CD14-positive monocyte (primary cell): ENCODE results near the gene DPP6. TPM values are rescaled to one million over a fixed set of nuclear protein-coding genes. Genes with fewer than 3 reads are reported as not detected.

Experiments
- DNase-seq, 3 donors: peaks; one replicate each; pipeline ENCODE4 v3.0.0-alpha.2; 2011 to 2022
- H2AFZ ChIP-seq: 2 replicates; pipeline ENCODE4 v1.6.0; 2012; ENCODE audit warnings: mild to moderate bottlenecking, low read depth, low read length, inconsistent platforms; ENCODE audit not compliant: insufficient read depth, poor library complexity, severe bottlenecking
- H3K27ac ChIP-seq, 2 donors: 1 replicate in 1 of 2; 2 replicates in 1 of 2; pipeline ENCODE4 v1.5.1; 2012 to 2013; ENCODE audit warnings: low read length in 2 of 2, control low read depth in 1 of 2, inconsistent platforms in 1 of 2, low read depth in 1 of 2, mild to moderate bottlenecking in 1 of 2
- H3K27me3 ChIP-seq, 2 donors: one replicate each; pipeline versions ENCODE4 v1.6.0 to v1.6.1; 2011 to 2013; ENCODE audit warnings: low read length in 2 of 2; ENCODE audit not compliant: control insufficient read depth in 2 of 2, insufficient read depth in 2 of 2
- H3K36me3 ChIP-seq, 2 donors: replicated peaks in 1 of 2; 1 replicate in 1 of 2; 2 replicates in 1 of 2; pipeline versions ENCODE4 v1.5.1 to v1.6.1; 2012 to 2013; ENCODE audit warnings: low read length in 2 of 2, control low read depth in 1 of 2, inconsistent platforms in 1 of 2, mild to moderate bottlenecking in 1 of 2; ENCODE audit not compliant: insufficient read depth in 2 of 2, control insufficient read depth in 1 of 2
- H3K4me1 ChIP-seq, 2 donors: 1 replicate in 1 of 2; 2 replicates in 1 of 2; pipeline versions ENCODE4 v1.5.1 to v1.6.1; 2012 to 2013; ENCODE audit warnings: low read length in 2 of 2, control low read depth in 1 of 2, inconsistent platforms in 1 of 2, mild to moderate bottlenecking in 1 of 2, moderate library complexity in 1 of 2; ENCODE audit not compliant: insufficient read depth in 2 of 2, control insufficient read depth in 1 of 2
- H3K4me2 ChIP-seq: replicated peaks from 2 replicates; pipeline ENCODE3; 2012; ENCODE audit warnings: low read length, moderate library complexity, mild to moderate bottlenecking; ENCODE audit not compliant: poor library complexity, severe bottlenecking; ENCODE audit errors: extremely low read depth
- H3K4me3 ChIP-seq, 3 experiments: fragments of 200-600 bp in 1 of 3; sonication (generic) in 1 of 3; replicated peaks in 1 of 3; 1 replicate in 2 of 3; 2 replicates in 1 of 3; pipeline ENCODE4 v1.5.1; 2011 to 2013; ENCODE audit warnings: low read length in 3 of 3, mild to moderate bottlenecking in 3 of 3, control low read depth in 2 of 3, low read depth in 2 of 3, inconsistent platforms in 1 of 3, moderate library complexity in 1 of 3
- H3K79me2 ChIP-seq: 2 replicates; pipeline ENCODE4 v1.6.0; 2012; ENCODE audit warnings: mild to moderate bottlenecking, control low read depth, inconsistent platforms, low read length, moderate library complexity; ENCODE audit not compliant: insufficient read depth
- H3K9ac ChIP-seq: 2 replicates; pipeline ENCODE4 v1.6.0; 2017; ENCODE audit warnings: low read length, mild to moderate bottlenecking; ENCODE audit not compliant: insufficient read depth, poor library complexity, severe bottlenecking
- H3K9me3 ChIP-seq, 2 donors: replicated peaks in 1 of 2; 1 replicate in 1 of 2; 2 replicates in 1 of 2; pipeline versions ENCODE4 v1.5.1 to v1.6.1; 2012 to 2013; ENCODE audit warnings: low read length in 2 of 2, control low read depth in 1 of 2; ENCODE audit not compliant: control insufficient read depth in 1 of 2, insufficient read depth in 1 of 2
- H4K20me1 ChIP-seq: 2 replicates; pipeline ENCODE4 v1.6.0; 2012; ENCODE audit warnings: mild to moderate bottlenecking, low read length, control low read depth, moderate library complexity; ENCODE audit not compliant: insufficient read depth
- H3K27ac Mint-ChIP-seq, 7 donors: one replicate each; pipeline ENCODE4 v1.8.0; 2020; ENCODE audit warnings: mild to moderate bottlenecking in 7 of 7, mixed read lengths in 7 of 7, moderate library complexity in 6 of 7, inconsistent platforms in 2 of 7
- H3K27me3 Mint-ChIP-seq, 3 donors: one replicate each; pipeline ENCODE4 v1.8.0; 2021 to 2022; ENCODE audit warnings: low read depth in 3 of 3, mild to moderate bottlenecking in 3 of 3, mixed read lengths in 3 of 3, moderate library complexity in 3 of 3, inconsistent platforms in 1 of 3
- H3K36me3 Mint-ChIP-seq, 2 donors: one replicate each; pipeline ENCODE4 v1.8.0; 2020; ENCODE audit warnings: mixed read lengths in 2 of 2, inconsistent platforms in 1 of 2, mild to moderate bottlenecking in 1 of 2
- H3K4me1 Mint-ChIP-seq: one replicate; pipeline ENCODE4 v1.8.0; 2020; ENCODE audit warnings: mild to moderate bottlenecking, mixed read lengths
- H3K4me3 Mint-ChIP-seq, 2 donors: one replicate each; pipeline ENCODE4 v1.8.0; 2020; ENCODE audit warnings: mild to moderate bottlenecking in 2 of 2, mixed read lengths in 2 of 2, moderate library complexity in 1 of 2
- H3K9me3 Mint-ChIP-seq, 7 donors: one replicate each; pipeline ENCODE4 v1.8.0; 2020 to 2022; ENCODE audit warnings: mixed read lengths in 7 of 7, mild to moderate bottlenecking in 6 of 7, moderate library complexity in 6 of 7, inconsistent platforms in 2 of 7
- WGBS: methylation state at CpG from one replicate; pipeline ENCODE4 v1.1.5; 2013; ENCODE audit warnings: missing lambda C conversion rate; ENCODE audit not compliant: insufficient coverage; 5-methylcytosine and 5-hydroxymethylcytosine counted together
- intact Hi-C, 2 donors: fragments of 100-400 bp; cut with micrococcal nuclease; formaldehyde crosslinking; loops; one replicate each; pipeline versions ENCODE4 v1.15.0 to v1.15.1; 2023
- polyA plus RNA-seq, 3 donors: library from polyadenylated mRNA; depleted of rRNA in 1 of 3; unstranded in 2 of 3; stranded (reverse) in 1 of 3; fragments of 300-500 nt in 2 of 3; fragments of >200 nt in 1 of 3; fragmentation: Illumina TruSeq in 2 of 3; gene quantifications; 1 replicate in 2 of 3; 2 replicates in 1 of 3; pipeline ENCODE4 v1.2.3, GENCODE V29; 2012 to 2021
- TF ChIP-seq, protein P1 (sequence below): fragments of 200-600 bp; IDR thresholded peaks from one replicate; pipeline ENCODE4 v1.8.0; 2022; ENCODE audit warnings: antibody characterized with exemption, mild to moderate bottlenecking

Gene DPP6
- polyA plus RNA-seq, 3 donors: not detected

- Histone ChIP-seq H3K4me3 (no peak overlapping the region), H3K79me2 (no peaks in the 10 kb centered on the region), H3K9me3 (peaks cover 15 to 17% of the 10 kb centered on the region in 2 donors), H3K4me1 (no peaks in the 10 kb centered on the region), H3K4me2 (no peak overlapping the region), H2AFZ (no peak overlapping the region), H4K20me1 (no peaks in the 10 kb centered on the region), H3K27ac (no peak overlapping the region), H3K27me3 (no peaks in the 10 kb centered on the region), H3K36me3 (no peaks in the 10 kb centered on the region), H3K9ac (no peak overlapping the region)
- TF ChIP-seq, protein P1, sequence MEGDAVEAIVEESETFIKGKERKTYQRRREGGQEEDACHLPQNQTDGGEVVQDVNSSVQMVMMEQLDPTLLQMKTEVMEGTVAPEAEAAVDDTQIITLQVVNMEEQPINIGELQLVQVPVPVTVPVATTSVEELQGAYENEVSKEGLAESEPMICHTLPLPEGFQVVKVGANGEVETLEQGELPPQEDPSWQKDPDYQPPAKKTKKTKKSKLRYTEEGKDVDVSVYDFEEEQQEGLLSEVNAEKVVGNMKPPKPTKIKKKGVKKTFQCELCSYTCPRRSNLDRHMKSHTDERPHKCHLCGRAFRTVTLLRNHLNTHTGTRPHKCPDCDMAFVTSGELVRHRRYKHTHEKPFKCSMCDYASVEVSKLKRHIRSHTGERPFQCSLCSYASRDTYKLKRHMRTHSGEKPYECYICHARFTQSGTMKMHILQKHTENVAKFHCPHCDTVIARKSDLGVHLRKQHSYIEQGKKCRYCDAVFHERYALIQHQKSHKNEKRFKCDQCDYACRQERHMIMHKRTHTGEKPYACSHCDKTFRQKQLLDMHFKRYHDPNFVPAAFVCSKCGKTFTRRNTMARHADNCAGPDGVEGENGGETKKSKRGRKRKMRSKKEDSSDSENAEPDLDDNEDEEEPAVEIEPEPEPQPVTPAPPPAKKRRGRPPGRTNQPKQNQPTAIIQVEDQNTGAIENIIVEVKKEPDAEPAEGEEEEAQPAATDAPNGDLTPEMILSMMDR: no peak
- no peak for DNase-seq
- Mint-ChIP-seq H3K4me3 (no peak overlapping the region), H3K36me3 (no peaks in the 10 kb centered on the region), H3K9me3 (peaks cover 3 to 26% (median 13%) of the 10 kb centered on the region in 7 donors), H3K4me1 (no peaks in the 10 kb centered on the region), H3K27me3 (peaks cover 0 to 3% (median 0%) of the 10 kb centered on the region in 3 donors), H3K27ac (no peak overlapping the region)
- 100% methylated on average over 1 of the region's 5 CpGs for WGBS
- intact Hi-C loops: no loop called here
These were observed 388.5 kb downstream of the DPP6 start for GRCh38 chr7:154440651-154441050.

GRCh38 chr7:154441811-154442210 is 389.6 kb downstream of the DPP6 start:
- H3K9ac ChIP-seq: no peak overlapping the region
- H3K4me1 ChIP-seq: no peaks in the 10 kb centered on the region
- H3K9me3 ChIP-seq: peaks cover 15 to 17% of the 10 kb centered on the region in 2 donors
- TF ChIP-seq, protein P1: no peak
- intact Hi-C loops: no loop called here
- no peaks in the 10 kb centered on the region for H4K20me1 ChIP-seq
- Mint-ChIP-seq H3K4me1 (no peaks in the 10 kb centered on the region), H3K4me3 (no peak overlapping the region), H3K36me3 (no peaks in the 10 kb centered on the region), H3K9me3 (peaks cover 3 to 23% (median 11%) of the 10 kb centered on the region in 7 donors), H3K27me3 (peaks cover 0 to 3% (median 0%) of the 10 kb centered on the region in 3 donors), H3K27ac (no peak overlapping the region)
- WGBS: 68% methylated on average over 5 of the region's 6 CpGs
- DNase-seq: no peak
- no peaks in the 10 kb centered on the region for H3K36me3 ChIP-seq
- H3K4me2 ChIP-seq: no peak overlapping the region
- H3K79me2 ChIP-seq: no peaks in the 10 kb centered on the region
- H3K27ac ChIP-seq: no peak overlapping the region
- H3K4me3 ChIP-seq: no peak overlapping the region
- no peak overlapping the region for H2AFZ ChIP-seq
- no peaks in the 10 kb centered on the region for H3K27me3 ChIP-seq
